GM13977 (cell line): ENCODE measurements around the gene SCART1.

ENCODE experiments used
- DNase-seq: peaks from one replicate; pipeline ENCODE4 v3.0.0; 2012; ENCODE audit warnings: low spot score
- in situ Hi-C: fragments of 300-500 bp; cut with MboI; formaldehyde crosslinking; loops from one replicate; pipeline ENCODE4 v1.12.0; 2022; ENCODE audit warnings: low sequenced_read_pairs, low pct_unique_long_range_greater_than_20kb, mixed read lengths, inconsistent platforms; ENCODE audit not compliant: unreplicated experiment
- TF ChIP-seq, protein P1 (sequence below): IDR thresholded peaks from 2 replicates; pipeline ENCODE4 v1.5.1; 2012; ENCODE audit warnings: mild to moderate bottlenecking, control low read depth; ENCODE audit not compliant: insufficient read depth; ENCODE audit errors: extremely low read depth, missing control alignments

SCART1 gene

DNA sequence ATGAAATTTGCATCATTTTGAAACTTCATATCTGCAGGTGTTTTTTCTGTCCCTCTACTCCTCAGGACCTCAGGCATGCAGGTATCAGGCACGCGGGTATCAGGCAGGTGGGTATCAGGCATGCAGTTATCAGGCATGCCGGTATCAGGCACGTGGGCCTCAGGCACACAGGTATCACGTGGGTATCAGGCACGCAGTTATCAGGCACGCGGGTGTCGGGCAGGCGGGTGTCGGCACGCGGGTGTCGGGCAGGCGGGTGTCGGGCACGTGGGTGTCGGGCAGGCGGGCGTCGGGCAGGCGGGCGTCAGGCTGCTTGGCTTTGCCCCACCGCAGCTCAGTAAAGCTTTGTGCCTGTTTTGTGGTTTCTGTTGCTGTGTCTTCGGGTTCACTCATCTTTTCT, 38.0 kb upstream of the SCART1 start:
- in situ Hi-C loops: no loop called here
- TF ChIP-seq, protein P1, sequence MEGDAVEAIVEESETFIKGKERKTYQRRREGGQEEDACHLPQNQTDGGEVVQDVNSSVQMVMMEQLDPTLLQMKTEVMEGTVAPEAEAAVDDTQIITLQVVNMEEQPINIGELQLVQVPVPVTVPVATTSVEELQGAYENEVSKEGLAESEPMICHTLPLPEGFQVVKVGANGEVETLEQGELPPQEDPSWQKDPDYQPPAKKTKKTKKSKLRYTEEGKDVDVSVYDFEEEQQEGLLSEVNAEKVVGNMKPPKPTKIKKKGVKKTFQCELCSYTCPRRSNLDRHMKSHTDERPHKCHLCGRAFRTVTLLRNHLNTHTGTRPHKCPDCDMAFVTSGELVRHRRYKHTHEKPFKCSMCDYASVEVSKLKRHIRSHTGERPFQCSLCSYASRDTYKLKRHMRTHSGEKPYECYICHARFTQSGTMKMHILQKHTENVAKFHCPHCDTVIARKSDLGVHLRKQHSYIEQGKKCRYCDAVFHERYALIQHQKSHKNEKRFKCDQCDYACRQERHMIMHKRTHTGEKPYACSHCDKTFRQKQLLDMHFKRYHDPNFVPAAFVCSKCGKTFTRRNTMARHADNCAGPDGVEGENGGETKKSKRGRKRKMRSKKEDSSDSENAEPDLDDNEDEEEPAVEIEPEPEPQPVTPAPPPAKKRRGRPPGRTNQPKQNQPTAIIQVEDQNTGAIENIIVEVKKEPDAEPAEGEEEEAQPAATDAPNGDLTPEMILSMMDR: no peak
- peak; percentile 17 for DNase-seq

DNA sequence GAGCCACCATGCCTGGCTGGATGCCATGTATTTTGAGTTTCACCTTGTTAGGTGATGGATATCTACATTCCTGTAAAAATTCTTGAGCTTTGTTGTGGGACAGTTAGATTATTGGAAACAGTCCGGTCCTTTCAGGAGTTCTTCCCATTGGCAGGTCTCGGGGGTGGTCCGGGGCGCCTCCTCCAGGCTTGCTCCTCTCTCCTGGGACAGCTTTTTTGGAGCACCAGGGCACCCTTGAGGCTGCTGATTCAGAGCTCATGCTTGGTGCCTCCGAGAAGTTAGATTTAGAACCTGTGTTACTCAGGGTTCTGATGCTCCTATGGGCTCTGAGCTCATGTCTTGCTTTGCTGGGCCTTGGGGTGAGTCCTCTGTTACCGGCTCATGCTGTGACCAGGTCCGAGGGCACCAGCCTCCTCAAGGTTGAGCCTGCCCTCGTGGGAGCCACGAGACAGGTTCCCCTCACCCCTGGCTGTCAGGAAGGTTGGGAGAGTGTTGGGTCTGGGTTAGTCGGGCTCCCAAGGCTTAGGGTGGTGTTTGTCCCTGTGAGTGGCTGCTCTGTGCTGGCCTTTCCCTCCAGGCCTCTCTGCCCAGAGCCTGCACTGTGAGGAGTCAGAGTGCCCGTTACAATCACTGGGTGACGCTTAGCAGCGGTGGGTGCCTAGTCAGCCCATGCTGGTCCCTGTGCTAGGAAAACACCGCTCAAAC, 35.3 kb upstream of the SCART1 start:
- in situ Hi-C loops: no loop called here
- TF ChIP-seq, protein P1: no peak
- no peak for DNase-seq

DNA sequence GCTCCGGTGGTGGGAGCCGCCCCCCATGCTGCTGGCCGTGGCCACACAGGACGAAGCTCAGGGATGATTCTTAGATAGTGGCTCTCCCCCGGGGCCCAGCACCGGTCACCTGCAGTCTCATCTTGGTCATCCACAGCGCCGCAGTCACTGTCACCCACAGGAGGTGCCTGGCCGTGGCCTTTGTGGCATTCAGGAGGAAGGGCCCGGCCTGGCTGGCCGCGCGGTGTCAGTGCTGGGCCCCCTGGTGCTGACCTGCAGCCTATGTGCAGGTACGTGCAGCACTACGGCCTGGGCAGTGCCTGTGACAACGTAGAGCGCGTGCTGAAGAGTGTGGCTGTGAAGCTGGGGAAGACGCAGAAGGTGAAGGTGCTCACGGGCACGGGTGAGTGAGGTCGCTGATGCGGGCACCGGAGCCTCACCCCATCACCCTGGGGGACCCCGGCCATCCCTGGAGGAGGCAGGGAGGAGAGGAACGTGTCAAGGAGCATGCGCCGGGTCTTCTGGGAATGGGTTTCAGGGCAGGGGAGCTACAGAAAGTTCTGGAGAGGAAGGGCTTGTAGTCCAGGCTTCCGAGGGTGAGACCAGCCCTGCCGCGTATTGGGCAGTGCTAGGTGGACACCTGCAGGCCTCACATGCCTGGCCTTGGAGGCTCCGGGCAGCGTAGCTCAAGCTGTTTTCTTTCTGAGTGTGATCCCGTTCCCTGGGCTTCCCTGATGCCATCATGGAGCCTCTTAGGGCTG, 34.4 kb upstream of the SCART1 start:
- in situ Hi-C loops: no loop called here
- DNase-seq: peak; percentile 22
- TF ChIP-seq, protein P1: no peak

DNA sequence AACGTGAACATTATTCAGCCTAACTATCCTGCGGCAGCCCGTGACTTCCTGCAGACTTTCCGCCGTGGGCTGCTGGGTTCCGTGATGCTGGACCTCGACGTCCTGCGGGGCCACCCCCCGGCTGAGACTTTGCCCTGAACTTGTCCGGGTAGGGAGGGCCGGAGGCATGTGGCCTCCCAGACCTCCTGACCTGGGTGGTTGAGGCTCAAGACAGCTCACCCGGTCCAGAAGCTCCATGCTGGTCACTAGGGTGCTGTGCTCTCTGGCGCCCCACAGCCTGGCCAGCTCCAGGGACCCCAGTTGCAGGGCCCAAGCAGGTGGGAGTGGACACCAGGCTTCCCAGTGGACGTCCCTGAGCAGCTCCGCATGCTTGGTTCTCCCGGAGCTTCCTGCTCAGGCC, 33.7 kb upstream of the SCART1 start:
- TF ChIP-seq, protein P1: no peak
- in situ Hi-C loops: no loop called here
- DNase-seq: peak; percentile 21

DNA sequence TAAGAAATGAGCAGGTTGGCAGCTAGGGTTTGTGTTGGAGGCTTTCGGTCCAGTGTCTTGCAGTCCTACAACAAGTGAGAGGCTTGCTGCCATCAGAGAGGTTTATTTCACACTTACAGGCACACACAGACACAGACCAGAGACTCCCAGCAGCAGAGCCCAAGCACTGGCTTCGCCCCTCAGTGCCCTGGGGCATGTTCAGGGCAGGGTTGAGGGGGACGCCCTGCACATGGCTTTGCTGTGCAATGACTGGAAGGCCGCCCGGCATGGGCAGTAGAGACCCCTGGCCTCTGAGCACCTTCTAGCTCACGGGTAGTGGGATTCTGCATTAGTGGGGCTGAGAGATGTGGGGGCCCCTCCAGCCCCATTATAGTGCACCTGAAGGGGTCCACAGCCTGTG, 33.2 kb upstream of the SCART1 start:
- in situ Hi-C loops: no loop called here
- TF ChIP-seq, protein P1: no peak
- DNase-seq: peak; percentile 17

DNA sequence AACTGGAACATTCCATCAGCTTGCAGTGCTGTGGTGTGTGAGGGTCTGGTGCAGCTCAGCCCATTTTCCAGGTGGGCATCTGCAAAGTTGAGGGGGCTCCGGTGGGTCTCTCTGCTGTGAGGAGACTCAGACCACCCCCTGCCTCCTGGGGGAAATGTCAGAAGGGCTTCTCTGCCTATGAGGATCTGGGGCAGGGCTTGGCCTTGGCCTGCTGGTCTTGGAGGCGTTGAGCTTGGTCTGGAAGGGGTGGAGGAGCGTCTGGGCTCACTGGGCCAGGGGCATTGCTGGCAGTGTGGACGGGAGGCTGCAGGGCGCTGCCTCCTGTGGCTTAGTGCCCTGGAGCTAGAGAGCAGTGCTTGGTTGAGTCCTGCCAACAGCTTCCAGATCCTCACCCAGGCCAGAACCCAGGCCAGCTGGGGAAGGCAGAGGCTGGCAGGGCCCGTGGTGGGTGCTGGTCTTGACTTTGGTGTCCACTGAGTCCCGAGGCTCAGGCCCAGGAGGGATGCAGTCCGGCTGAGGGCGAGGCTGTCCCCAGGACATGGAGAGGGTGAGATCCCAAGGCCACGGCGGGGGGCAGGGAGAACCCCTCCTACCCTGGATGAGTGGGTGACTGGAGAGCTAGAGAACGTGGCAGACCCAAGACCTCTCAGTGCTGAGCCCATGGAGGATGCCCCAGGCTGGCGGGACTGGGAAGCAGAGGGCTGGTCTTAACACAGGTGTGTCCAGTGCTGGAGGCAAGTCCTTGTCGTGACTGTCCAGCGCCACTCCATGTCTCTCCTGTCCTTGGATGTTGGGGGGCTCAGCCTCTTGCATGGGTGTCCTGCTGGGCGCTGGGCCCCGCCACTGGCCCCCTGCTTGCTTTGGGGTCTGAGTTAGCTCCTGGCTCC, 32.2 kb upstream of the SCART1 start:
- in situ Hi-C loops: no loop called here
- no peak for DNase-seq
- TF ChIP-seq, protein P1: no peak
